WERI-Rb-1 (cell line): Measurements from ENCODE around the gene KCNN3.
A peak's percentile ranks its signal among the peaks of the same experiment; 100 is the strongest.

Experiments used
- DNase-seq: peaks from one replicate; pipeline ENCODE4 v3.0.0-alpha.2; 2020
- H3K27ac ChIP-seq: fragments of 250-450 bp; sonication (Bioruptor Pico); 2 replicates; pipeline ENCODE4 v1.5.1; 2020; ENCODE audit warnings: mild to moderate bottlenecking, moderate library complexity
- H3K27me3 ChIP-seq: fragments of 250-450 bp; sonication (Bioruptor Pico); 2 replicates; pipeline ENCODE4 v1.5.1; 2021; ENCODE audit warnings: mild to moderate bottlenecking, low read depth, moderate library complexity; ENCODE audit not compliant: insufficient read depth, severe bottlenecking
- H3K36me3 ChIP-seq: fragments of 250-450 bp; sonication (Bioruptor Pico); 2 replicates; pipeline ENCODE4 v1.5.1; 2020; ENCODE audit warnings: mild to moderate bottlenecking, moderate library complexity
- H3K4me3 ChIP-seq: 2 replicates; pipeline ENCODE4 v1.5.1; 2011; ENCODE audit warnings: low read depth, mild to moderate bottlenecking, control low read depth, low read length
- H3K9me3 ChIP-seq: fragments of 250-450 bp; sonication (Bioruptor Pico); 2 replicates; pipeline ENCODE4 v1.5.1; 2021; ENCODE audit warnings: mild to moderate bottlenecking, moderate library complexity; ENCODE audit not compliant: severe bottlenecking
- TF ChIP-seq, protein P1 (sequence below): IDR thresholded peaks from 2 replicates; pipeline ENCODE4 v1.5.1; 2011; ENCODE audit warnings: low read depth, mild to moderate bottlenecking, control low read depth, inconsistent platforms, low read length

The KCNN3 gene

DNA sequence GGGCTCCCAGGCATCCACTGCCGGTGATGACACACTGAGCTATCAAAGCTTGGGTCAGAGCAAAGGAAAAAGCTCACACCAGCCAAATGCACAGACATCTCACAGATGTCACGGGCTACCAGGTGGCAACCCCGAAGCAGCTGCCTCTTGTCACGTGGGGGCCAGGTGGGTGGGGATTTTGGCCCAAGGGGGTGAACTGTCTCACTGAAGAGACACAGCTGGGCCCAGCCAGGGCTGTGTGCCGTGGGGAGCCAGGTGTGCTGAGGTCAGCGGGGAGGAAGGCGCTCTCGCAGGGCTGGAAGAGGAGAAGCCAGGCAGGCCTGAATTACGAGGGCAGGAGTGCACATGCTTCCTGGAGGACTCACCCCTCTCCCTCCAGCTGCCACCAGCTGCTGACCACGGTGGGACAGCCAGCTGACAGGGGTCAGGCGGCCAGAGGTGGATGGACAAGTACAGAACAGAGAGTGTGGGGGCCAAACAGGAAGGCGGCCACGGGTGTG lies 32.4 kb downstream of the KCNN3 start:
- Histone ChIP-seq H3K36me3 (no peaks in the 10 kb centered on the region), H3K4me3 (no peak overlapping the region), H3K27ac (no peak overlapping the region; the same call in 1 of the 2 replicates), H3K9me3 (no peaks in the 10 kb centered on the region), H3K27me3 (no peaks in the 10 kb centered on the region)
- TF ChIP-seq, protein P1, sequence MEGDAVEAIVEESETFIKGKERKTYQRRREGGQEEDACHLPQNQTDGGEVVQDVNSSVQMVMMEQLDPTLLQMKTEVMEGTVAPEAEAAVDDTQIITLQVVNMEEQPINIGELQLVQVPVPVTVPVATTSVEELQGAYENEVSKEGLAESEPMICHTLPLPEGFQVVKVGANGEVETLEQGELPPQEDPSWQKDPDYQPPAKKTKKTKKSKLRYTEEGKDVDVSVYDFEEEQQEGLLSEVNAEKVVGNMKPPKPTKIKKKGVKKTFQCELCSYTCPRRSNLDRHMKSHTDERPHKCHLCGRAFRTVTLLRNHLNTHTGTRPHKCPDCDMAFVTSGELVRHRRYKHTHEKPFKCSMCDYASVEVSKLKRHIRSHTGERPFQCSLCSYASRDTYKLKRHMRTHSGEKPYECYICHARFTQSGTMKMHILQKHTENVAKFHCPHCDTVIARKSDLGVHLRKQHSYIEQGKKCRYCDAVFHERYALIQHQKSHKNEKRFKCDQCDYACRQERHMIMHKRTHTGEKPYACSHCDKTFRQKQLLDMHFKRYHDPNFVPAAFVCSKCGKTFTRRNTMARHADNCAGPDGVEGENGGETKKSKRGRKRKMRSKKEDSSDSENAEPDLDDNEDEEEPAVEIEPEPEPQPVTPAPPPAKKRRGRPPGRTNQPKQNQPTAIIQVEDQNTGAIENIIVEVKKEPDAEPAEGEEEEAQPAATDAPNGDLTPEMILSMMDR: no peak
- DNase-seq: peak; percentile 54

DNA sequence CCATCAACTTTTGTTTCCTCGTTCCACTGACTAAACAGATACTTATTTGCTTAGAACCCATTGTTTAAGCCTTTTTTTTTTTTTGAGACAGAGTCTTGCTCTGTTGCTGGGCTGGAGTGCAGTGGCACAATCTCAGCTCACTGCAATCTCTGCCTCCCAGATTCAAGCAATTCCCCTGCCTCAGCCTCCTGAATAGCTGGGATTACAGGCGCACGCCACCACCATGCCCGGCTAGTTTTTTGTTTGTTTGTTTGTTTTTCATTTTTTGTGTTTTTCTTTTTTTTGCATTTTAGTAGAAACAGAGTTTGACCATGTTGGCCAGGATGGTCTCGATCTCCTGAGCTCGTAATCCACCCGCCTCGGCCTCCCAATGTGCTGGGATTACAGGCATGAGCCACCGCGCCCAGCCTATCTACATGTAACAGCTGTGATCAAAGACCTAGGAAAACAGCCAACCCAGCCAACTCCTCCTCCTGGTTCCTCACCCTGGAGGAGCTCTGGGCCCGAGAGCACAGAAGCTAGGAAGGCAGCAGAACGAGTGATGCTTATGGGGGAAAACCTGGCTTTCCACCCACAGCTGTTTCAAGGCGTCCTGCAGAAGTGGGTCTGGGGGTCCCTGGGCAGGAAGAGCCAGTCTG lies 32.9 kb downstream of the KCNN3 start:
- H3K36me3 ChIP-seq: no peaks in the 10 kb centered on the region
- H3K27me3 ChIP-seq: no peaks in the 10 kb centered on the region
- H3K4me3 ChIP-seq: no peak overlapping the region
- H3K27ac ChIP-seq: no peak overlapping the region; the same call in 1 of the 2 replicates
- TF ChIP-seq, protein P1: no peak
- peak; percentile 61 for DNase-seq
- no peaks in the 10 kb centered on the region for H3K9me3 ChIP-seq

DNA sequence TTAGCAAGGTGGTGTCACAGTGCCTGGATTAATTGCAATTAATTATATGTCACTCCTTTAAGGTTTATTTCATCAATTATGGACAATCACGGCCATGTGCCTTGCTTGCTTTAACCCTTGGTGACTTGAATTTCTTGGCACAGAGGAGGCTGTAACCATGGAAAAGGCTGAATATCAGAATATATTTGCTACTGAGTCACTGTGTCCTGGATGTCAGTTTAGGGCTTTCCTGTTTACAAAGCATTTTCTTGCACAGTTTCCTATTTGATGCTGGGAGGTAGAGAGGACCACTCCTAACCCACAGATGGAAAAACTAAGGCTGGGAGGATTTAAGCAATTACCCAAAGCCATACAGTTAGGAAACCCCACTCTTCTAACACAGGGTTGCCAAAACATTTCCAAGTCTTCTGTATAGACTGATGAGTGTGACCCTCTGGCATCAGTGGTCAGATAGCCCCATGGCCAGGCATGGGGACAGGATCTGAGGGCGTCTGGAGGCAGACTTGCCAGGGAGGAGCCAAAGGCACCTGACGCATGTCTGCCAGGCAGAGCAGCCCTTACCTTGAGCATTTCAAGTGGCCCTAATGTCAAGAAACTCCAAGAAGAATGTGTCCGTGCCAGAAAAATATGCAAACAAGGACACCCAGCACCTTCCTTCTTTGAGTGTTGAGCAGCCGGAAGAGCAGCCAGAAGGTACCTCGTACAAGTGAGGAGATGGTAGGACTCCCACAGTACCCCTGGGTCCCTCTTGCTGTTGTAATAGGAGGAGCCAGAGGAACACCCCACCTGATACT lies 34.4 kb downstream of the KCNN3 start:
- Histone ChIP-seq H3K27ac (no peak overlapping the region), H3K9me3 (no peaks in the 10 kb centered on the region), H3K36me3 (no peaks in the 10 kb centered on the region), H3K4me3 (no peak overlapping the region), H3K27me3 (no peaks in the 10 kb centered on the region)
- TF ChIP-seq, protein P1: no peak
- DNase-seq: no peak

DNA sequence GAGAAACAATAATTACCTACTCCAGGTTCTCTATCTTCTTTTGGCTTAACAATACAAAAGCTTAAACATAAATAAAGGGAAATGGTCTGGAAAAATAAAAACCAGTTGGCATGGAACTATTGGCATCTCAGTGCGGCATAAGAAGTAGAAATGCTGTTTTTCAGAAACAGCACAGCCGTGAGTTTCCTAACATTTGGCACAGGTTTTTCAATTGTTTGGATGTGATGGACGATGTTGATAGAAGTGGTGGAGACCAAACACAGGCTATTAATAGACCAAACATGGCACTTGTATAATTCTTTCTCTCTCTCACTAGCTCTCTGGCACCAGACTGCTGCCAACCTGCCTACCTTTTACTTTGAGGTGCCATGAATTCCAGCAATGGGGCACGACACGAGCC lies 36.2 kb downstream of the KCNN3 start:
- TF ChIP-seq, protein P1: no peak
- DNase-seq: no peak
- Histone ChIP-seq H3K36me3 (no peaks in the 10 kb centered on the region), H3K4me3 (no peak overlapping the region), H3K9me3 (no peaks in the 10 kb centered on the region), H3K27ac (no peak overlapping the region), H3K27me3 (no peaks in the 10 kb centered on the region)

DNA sequence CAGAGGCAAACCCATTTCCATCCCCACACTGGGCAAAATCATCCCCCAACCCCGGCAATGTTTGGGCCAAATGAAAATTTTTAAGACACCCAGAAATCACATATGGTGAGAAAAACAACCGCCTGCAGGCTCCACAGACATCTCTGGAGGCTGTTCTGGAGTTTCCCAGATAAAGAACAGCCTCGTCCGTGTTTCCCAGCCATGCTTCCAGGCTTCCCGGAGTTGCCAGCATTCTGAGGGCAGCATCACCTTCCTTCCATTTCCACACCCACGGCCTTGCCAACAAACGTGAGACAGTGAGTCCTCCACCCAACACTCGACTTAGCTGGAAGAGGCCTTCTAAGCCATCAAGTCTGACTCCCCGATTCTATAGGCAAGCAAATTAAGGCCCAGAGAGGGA lies 36.9 kb downstream of the KCNN3 start:
- DNase-seq: no peak
- TF ChIP-seq, protein P1: no peak
- Histone ChIP-seq H3K36me3 (no peaks in the 10 kb centered on the region), H3K27ac (no peak overlapping the region), H3K9me3 (no peaks in the 10 kb centered on the region), H3K27me3 (no peaks in the 10 kb centered on the region), H3K4me3 (no peak overlapping the region)
